Right cardiac atrium (tissue), 5 donors: ENCODE data around the gene RPGR. TPM values are rescaled to one million over a fixed set of nuclear protein-coding genes. Genes with fewer than 3 reads are reported as not detected.

Source experiments
- ATAC-seq, 2 donors: fragments of 200-7000 bp; cut with Tn5 transposase; one replicate each; pipeline versions ENCODE4 v1.8.0 to v1.9.1; 2020; ENCODE audit warnings: moderate library complexity in 2 of 2, mild to moderate bottlenecking in 1 of 2
- DNase-seq, 3 donors: peaks; one replicate each; pipeline ENCODE4 v3.0.0-alpha.2; 2020
- H3K27ac ChIP-seq: one replicate; pipeline ENCODE4 v1.5.1; 2013; ENCODE audit warnings: mild to moderate bottlenecking, low read length, control low read depth, moderate library complexity
- H3K27me3 ChIP-seq: one replicate; pipeline ENCODE4 v1.6.1; 2013; ENCODE audit not compliant: control insufficient read depth, insufficient read depth
- H3K4me1 ChIP-seq: one replicate; pipeline ENCODE4 v1.6.1; 2013; ENCODE audit warnings: low read length; ENCODE audit not compliant: control insufficient read depth, insufficient read depth
- H3K4me3 ChIP-seq: one replicate; pipeline ENCODE4 v1.5.1; 2013; ENCODE audit warnings: low read length, control low read depth
- H3K9me3 ChIP-seq: one replicate; pipeline ENCODE4 v1.6.1; 2013; ENCODE audit warnings: low read length; ENCODE audit not compliant: control insufficient read depth
- WGBS: extraction: QIAGEN DNeasy Blood & Tissue Kit; methylation state at CpG from one replicate; pipeline ENCODE4 v1.1.7; 2013; 5-methylcytosine and 5-hydroxymethylcytosine counted together
- intact Hi-C, 4 donors: fragments of 100-400 bp; cut with DNase I; formaldehyde crosslinking; loops; one replicate each; pipeline versions ENCODE4 v1.11.0 to v1.14.0; 2022 to 2023
- polyA plus RNA-seq: library from polyadenylated mRNA; stranded (reverse); fragments of 200-250 nt; gene quantifications from one replicate; pipeline ENCODE4 v1.2.3, GENCODE V29; 2013
- total RNA-seq, 4 donors: library from RNA; stranded (reverse); fragmentation: NEBNext Ultra II Directional; extraction: Animal tissue kit (Norgen Biotek cat#: 25700); gene quantifications; one replicate each; pipeline ENCODE4 v1.2.1, GENCODE V29; 2021
- donor health status: healthy with polysubstance abuse.
- donor health status: DM: no; HTN: yes; CAD: no.
- donor health status: DM: no; HTN: no; CAD: no.
- donor health status: DM: no; HTN: yes; CAD: no; lungs with severe emphysema.
- donor health status: DM: yes; HTN: yes; CAD: no.

The RPGR gene
- total and polyA plus RNA-seq, 5 donors: 4.2 to 10.9 (median 8.4) TPM

GRCh38 chrX:38282049-38282448 lies 45.3 kb downstream of the RPGR start:
- H3K4me3 ChIP-seq: no peak overlapping the region
- no peaks in the 10 kb centered on the region for H3K4me1 ChIP-seq
- ATAC-seq (peak; percentile 59 to 71), DNase-seq (peak in 2 of 3 donors; percentile 16 to 51)
- no peak overlapping the region for H3K27ac ChIP-seq
- no peaks in the 10 kb centered on the region for H3K27me3 ChIP-seq
- no peaks in the 10 kb centered on the region for H3K9me3 ChIP-seq
- intact Hi-C loops: loop anchor here in 2 of 4 donors (5.0 to 10.0 kb wide), 2 partner anchors 87 to 355 kb away; no protein-coding TSS in a partner anchor
- WGBS: 18% methylated on average over 1 of the region's 1 CpG

- 95% methylated on average over 2 of the region's 2 CpGs for WGBS
- Histone ChIP-seq H3K9me3 (no peaks in the 10 kb centered on the region), H3K4me3 (no peak overlapping the region), H3K27me3 (no peaks in the 10 kb centered on the region), H3K27ac (no peak overlapping the region), H3K4me1 (no peaks in the 10 kb centered on the region)
- no peak for ATAC-seq
- no peak for DNase-seq
- intact Hi-C loops: no loop called here
Observed at GRCh38 chrX:38279188-38279587, 48.1 kb downstream of the RPGR start.

GRCh38 chrX:38278682-38279081 lies 48.6 kb downstream of the RPGR start:
- WGBS: 76% methylated on average over 1 of the region's 1 CpG
- intact Hi-C loops: no loop called here
- no peak for ATAC-seq
- H3K4me1 ChIP-seq: no peaks in the 10 kb centered on the region
- DNase-seq: no peak
- H3K9me3 ChIP-seq: no peaks in the 10 kb centered on the region
- H3K27me3 ChIP-seq: no peaks in the 10 kb centered on the region
- H3K27ac ChIP-seq: no peak overlapping the region
- H3K4me3 ChIP-seq: no peak overlapping the region

- intact Hi-C loops: no loop called here
- Histone ChIP-seq H3K4me1 (no peaks in the 10 kb centered on the region), H3K4me3 (no peak overlapping the region), H3K9me3 (no peaks in the 10 kb centered on the region), H3K27ac (no peak overlapping the region), H3K27me3 (no peaks in the 10 kb centered on the region)
- ATAC-seq: no peak
- DNase-seq: no peak
- 88% methylated on average over 2 of the region's 2 CpGs for WGBS
Observed at GRCh38 chrX:38277802-38278201, 49.5 kb downstream of the RPGR start.

- Histone ChIP-seq H3K27ac (no peak overlapping the region), H3K27me3 (no peaks in the 10 kb centered on the region), H3K4me3 (no peak overlapping the region), H3K9me3 (no peaks in the 10 kb centered on the region), H3K4me1 (no peaks in the 10 kb centered on the region)
- WGBS: 25% methylated on average over 2 of the region's 2 CpGs
- ATAC-seq: no peak
- intact Hi-C loops: no loop called here
- DNase-seq: no peak
Observed at GRCh38 chrX:38277136-38277535, 50.2 kb downstream of the RPGR start.

- intact Hi-C loops: no loop called here
- Histone ChIP-seq H3K4me1 (no peaks in the 10 kb centered on the region), H3K27ac (no peak overlapping the region), H3K9me3 (no peaks in the 10 kb centered on the region), H3K27me3 (no peaks in the 10 kb centered on the region), H3K4me3 (no peak overlapping the region)
- DNase-seq (no peak), ATAC-seq (no peak)
- WGBS: 97% methylated on average over 2 of the region's 2 CpGs
Observed at GRCh38 chrX:38276089-38276488, 51.2 kb downstream of the RPGR start.

GRCh38 chrX:38275615-38276014 lies 51.7 kb downstream of the RPGR start:
- 87% methylated on average over 2 of the region's 2 CpGs for WGBS
- DNase-seq: no peak
- no peak overlapping the region for H3K4me3 ChIP-seq
- H3K27me3 ChIP-seq: no peaks in the 10 kb centered on the region
- intact Hi-C loops: no loop called here
- H3K27ac ChIP-seq: no peak overlapping the region
- ATAC-seq: no peak
- H3K9me3 ChIP-seq: no peaks in the 10 kb centered on the region
- H3K4me1 ChIP-seq: no peaks in the 10 kb centered on the region

- Histone ChIP-seq H3K27ac (no peak overlapping the region), H3K9me3 (no peaks in the 10 kb centered on the region), H3K4me1 (no peaks in the 10 kb centered on the region), H3K27me3 (no peaks in the 10 kb centered on the region), H3K4me3 (no peak overlapping the region)
- ATAC-seq (no peak), DNase-seq (no peak)
- intact Hi-C loops: no loop called here
- 97% methylated on average over 1 of the region's 1 CpG for WGBS
Observed at GRCh38 chrX:38273453-38273852, 53.9 kb downstream of the RPGR start.

- Histone ChIP-seq H3K4me3 (no peak overlapping the region), H3K27me3 (no peaks in the 10 kb centered on the region), H3K27ac (no peak overlapping the region), H3K9me3 (no peaks in the 10 kb centered on the region), H3K4me1 (no peaks in the 10 kb centered on the region)
- DNase-seq (no peak), ATAC-seq (no peak)
- intact Hi-C loops: no loop called here
Observed at GRCh38 chrX:38271154-38271716, 56.1 kb downstream of the RPGR start.

- no peaks in the 10 kb centered on the region for H3K9me3 ChIP-seq
- intact Hi-C loops: no loop called here
- H3K4me1 ChIP-seq: no peaks in the 10 kb centered on the region
- ATAC-seq (no peak), DNase-seq (no peak)
- 94% methylated on average over 3 of the region's 3 CpGs for WGBS
- H3K27me3 ChIP-seq: no peaks in the 10 kb centered on the region
- H3K27ac ChIP-seq: no peak overlapping the region
- H3K4me3 ChIP-seq: no peak overlapping the region
Observed at GRCh38 chrX:38268011-38268410, 59.3 kb downstream of the RPGR start.

GRCh38 chrX:38262715-38263620 lies 64.3 kb downstream of the RPGR start:
- 69% methylated on average over 9 of the region's 9 CpGs for WGBS
- Histone ChIP-seq H3K27ac (no peak overlapping the region), H3K9me3 (no peaks in the 10 kb centered on the region), H3K4me1 (no peaks in the 10 kb centered on the region), H3K27me3 (no peaks in the 10 kb centered on the region), H3K4me3 (no peak overlapping the region)
- DNase-seq (no peak), ATAC-seq (no peak)
- intact Hi-C loops: no loop called here
